NCI-H187 (cell line): ENCODE measurements around the gene SLC25A12.
"Not testable (repeated sequence)": the region's sequence is repeated elsewhere in the genome, so short reads cannot be mapped to it uniquely, and the experiment has no call there.

Experiments
- DNase-seq, 2 experiments: peaks; one replicate each; lab custom pipeline; 2025; lab: John Stamatoyannopoulos, UW

Gene SLC25A12

DNA sequence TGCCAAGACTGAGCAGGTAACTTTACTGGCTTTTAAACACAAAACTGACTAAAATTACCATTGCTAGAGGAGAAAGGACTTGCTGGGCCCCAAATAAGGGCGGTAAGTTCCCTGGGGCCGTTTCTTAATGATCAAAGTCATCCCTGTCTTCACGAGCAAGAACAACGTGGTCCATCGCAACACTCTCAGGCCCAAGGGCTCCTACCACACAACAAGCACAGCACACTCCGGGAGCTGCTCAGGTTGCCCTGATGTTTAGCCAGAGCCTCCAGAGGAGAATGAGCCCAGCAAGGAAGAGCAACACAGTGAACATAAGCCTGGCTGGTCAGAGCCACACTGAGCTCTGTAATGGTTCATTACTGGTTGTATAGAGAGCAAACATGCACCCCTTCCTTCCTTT, 104.1 kb downstream of the SLC25A12 start:
- DNase-seq: no peak

DNA sequence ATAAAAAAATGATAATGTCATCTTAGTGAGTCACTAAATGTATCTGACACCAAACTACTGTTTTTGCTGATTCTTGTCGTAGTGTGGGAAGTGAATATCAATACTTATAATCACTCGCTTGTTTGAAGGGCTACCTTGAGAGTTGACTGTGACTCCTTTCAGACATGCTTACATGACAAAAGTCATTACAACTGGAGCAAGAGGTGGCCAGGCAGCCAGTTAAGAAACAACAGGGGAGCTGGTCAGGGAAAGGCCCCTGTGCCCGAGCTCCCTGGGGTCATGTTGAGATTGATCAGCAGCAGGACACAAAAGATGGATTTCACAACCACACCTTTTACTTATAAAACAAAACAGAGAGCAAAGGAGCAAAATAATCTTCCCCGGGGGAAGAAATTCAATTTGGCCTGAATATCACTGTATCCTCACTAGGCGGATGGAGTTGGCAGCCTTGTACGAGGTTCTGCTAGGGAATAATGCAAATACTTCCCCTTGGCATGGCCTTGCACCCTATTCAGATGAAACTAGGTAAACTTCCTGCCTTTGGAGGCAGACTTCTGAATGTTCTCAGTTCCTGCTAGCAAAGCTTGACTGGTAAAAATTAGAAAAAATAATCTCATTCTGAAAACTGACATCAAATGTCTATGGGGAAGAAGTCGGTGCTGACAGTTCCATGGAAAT, 105.6 kb downstream of the SLC25A12 start:
- no peak for DNase-seq

DNA sequence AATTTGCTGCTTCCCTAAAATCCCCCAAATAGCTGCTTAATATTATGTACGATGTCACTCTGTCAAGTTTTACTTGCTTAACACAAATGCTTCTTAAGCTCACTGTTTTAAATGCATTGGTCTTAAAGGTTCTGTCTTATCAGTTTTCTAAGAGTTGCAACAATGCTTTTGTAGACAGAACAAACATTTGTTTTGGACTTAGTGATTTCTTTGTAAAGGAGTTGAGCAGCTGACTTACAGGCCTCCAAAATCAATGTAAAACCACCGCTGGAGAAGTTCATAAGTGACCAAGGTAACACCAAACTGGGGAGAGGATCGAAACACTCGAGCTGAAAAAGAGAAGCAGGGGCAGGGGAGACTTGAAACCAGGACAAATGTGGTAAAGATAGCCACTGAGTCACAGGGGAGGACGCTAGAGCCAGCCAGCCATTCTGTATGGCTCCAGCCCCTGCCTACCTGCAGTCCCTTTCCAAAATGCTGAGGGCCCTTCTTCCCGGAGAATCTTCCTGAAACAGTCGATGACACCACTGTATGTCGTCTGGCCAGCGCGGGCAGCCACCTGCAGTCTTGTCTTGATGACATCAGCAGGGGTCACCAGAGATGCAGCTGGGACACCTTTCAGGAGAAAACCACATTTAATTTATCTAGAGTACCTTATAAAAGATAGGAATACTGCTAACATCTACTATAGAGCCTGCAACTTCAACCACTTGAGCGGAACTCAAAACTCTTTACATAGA, 106.5 kb downstream of the SLC25A12 start:
- DNase-seq: no peak

DNA sequence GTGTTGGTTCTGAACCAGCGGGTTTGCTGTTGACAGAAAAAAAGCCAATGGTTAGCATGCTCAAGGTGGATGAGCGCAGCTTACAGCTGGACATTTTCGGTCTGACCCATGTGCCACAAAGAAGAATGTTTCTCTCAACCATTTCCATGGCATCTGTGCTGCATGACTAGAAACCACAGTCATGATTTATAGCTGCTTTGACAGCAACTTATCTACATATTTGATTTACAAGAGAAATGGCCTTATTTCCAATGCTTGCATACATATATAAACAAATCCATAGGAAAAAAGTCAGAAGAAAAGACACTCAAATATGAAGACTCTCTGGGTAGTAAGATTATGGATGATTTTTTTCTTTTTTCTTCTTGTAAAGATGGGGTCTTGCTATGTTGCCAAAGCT, 108.6 kb downstream of the SLC25A12 start:
- DNase-seq: no peak

DNA sequence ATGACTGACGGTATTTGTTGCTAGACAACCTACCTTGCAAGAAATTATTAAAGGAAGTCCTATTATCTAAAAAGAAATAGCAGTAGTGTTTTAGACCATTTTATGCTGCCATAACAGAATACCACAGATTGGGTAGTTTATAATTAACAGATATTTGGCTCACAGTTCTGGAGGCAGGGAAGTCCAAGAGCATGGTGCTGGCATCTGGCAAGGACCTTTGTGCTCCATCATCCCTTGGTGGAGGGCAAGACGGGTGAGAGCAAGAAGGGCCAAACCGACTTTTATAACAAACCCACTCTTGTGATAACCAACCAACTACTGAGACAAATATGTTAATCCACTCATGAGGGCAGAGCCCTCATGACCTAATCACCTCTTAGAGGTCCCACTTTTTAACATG, 115.5 kb downstream of the SLC25A12 start:
- no peak for DNase-seq

DNA sequence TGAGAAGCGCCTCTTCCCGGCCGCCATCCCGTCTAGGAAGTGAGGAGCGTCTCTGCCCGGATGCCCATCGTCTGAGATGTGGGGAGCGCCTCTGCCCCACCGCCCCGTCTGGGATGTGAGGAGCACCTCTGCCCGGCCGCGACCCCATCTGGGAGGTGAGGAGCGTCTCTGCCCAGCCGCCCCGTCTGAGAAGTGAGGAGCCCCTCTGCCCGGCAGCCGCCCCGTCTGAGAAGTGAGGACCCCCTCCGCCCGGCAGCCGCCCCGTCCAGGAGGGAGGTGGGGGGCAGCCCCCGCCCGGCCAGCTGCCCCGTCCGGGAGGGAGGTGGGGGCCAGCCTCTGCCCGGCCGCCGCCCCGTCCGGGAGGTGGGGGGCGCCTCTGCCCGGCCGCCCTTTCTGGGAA, 119.5 kb downstream of the SLC25A12 start:
- DNase-seq: not testable (repeated sequence)

DNA sequence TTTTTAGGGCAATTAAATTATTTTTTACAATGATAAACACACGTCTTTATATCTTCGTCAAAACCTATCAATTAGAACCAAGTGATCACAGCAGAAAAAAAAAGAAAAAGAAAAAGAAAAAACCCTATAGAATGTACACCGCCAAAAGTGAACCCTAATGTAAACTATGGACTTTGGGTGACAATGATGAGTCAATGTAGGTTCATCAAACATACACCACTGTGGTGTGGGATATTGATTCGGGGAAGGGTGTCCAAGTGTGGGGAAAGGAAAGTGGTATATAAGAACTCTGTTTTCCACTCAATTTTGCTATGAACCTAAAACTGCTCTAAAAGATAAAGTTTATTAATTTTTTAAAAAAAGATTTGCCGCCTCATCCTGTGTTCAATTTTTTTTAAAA, 121.7 kb downstream of the SLC25A12 start:
- no peak for DNase-seq

DNA sequence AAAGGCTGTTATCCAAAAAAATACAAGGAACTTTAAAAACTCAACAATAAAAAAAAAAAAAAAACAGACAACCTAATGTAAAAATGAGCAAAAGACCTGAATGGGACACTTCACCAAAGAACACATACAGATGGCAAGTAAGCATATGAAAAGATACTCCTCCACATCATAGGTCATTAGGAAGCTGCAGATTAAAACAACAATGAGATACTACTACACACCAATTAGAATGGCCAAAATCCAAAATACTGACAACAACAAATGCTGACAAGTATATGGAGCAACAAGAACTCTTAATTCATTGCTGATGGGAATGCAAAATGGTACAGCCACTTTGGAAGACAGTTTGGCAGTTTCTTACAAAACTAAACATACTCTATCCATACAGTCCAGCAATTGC, 122.6 kb downstream of the SLC25A12 start:
- DNase-seq: no peak

DNA sequence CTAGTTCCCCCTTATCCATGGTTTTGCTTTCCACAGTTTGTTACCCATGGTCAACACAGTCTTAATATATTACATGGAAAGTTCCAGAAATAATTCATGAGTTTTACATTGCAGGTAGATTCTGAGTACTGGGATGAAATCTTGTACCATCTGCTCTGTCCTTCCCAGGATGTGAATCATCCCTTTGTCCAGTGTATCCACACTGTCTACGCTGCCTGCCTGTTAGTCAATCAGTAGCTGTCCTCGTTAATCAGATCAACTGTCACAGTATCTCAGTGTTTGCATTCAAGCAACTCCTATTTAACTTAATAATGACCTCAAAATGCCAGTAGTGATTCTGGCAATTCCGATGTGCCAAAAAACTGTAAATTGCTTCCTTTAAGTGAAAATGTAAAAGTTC, 130.4 kb downstream of the SLC25A12 start:
- no peak for DNase-seq

DNA sequence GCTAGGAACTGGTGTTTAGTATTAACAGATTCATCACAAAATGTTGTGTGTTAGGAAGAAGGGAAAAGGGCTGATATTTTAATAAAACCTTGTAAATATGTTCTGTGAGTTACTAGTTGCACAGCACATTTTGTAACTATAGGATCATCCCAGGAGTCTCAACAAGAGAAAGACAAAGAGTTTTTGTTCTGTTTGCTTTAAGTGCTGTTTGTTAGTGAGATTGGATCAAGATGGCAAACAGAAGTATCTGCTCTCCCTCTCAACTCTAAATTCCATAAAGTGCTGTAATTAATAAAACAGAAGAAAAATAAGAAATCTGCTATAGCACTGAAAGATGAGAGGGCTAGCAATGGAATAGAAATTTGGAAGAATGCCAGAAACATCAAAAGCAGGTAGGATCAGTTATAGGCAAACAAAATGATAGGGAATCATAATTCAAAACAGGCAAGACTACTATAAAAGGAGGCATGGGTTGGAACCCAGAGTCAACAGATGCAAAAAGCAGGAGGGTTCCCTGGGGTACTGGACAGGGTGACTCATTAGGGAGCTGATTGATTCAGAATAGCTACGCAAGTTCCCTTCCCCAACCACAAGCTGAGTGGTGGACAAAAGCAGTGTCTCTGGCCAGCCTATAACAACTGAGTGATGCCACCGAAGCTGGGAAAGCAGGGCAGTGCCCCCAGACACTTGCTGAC, 131.0 kb downstream of the SLC25A12 start:
- no peak for DNase-seq

DNA sequence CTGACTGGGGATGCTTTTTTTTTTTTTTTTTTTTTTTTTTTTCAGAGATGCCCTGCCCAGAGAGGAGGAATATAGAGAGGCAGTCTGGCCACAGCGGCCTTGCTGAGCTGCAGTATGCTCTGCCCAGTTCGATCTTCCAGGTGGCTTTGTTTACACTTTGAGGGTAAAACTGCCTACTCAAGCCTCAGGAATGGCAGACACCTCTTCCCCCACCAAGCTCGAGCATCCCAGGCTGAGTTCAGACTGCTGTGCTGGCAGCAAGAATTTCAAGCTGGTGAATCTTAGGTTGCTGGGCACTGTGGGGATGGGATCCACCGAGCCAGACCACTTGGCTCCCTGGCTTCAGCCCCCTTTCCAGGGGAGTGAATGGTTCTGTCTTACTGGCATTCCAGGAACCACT, 132.9 kb downstream of the SLC25A12 start:
- not testable (repeated sequence) for DNase-seq

DNA sequence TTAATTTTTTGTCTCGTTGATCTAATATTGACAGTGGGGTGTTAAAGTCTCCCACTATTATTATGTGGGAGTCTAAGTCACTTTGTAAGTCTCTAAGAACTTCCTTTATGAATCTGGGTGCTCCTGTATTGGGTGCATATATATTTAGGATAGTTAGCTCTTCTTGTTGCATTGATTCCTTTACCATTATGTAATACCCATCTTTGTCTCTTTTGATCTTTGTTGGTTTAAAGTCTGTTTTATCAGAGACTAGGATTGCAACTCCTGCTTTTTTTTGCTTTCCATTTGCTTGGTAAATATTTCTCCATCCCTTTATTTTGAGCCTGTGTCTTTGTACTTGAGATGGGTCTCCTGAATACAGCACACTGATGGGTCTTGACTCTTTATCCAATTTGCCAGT, 135.3 kb downstream of the SLC25A12 start:
- not testable (repeated sequence) for DNase-seq

DNA sequence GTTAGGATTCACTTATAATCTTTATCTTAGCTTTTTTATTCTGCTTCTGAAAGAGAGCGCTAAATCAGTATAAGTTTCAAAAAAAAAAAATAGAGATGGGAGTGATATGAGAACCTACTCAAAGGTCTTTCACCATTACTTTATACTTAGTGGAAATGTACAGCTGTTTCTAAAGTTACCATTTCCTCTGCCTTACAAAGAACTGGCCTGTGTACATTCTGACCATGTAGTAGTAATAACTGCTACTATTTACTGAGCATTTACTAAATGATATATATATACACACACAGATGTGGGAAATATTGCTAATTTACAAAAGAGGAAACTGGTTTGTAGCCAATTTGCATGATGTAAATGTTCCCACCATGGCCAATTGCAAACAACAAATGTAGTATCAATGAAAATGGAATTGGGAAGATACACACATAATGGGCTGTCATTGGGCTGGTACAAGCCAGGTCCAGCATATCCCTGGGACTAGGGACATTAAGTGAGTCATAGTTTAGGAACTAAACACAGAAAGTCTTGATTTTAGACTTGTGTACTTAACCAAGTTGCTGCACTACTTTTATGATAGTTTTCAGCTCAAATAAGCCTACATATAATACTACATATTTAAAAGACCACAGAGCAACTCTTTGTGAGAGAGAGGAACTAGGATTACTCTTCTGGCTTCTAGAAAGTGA, 139.6 kb downstream of the SLC25A12 start:
- DNase-seq: no peak

DNA sequence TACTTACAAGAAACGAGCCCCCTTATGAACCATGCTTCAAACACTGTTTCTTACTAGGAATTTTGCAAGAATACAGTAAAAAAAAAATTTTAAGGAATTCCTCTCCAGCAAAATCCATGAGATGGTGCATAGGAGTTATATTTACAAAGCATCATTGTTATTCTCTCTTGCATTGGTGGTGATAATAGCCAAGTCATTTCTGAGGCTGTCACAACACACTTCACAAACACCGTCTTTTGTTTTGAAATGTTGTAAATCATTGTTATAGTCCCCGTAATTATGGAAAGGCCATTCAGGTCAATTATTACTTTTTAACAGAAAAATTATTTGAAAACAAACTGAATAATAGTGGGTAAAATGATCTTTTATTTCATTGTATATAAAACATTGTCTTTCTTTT, 146.7 kb downstream of the SLC25A12 start:
- DNase-seq: no peak

DNA sequence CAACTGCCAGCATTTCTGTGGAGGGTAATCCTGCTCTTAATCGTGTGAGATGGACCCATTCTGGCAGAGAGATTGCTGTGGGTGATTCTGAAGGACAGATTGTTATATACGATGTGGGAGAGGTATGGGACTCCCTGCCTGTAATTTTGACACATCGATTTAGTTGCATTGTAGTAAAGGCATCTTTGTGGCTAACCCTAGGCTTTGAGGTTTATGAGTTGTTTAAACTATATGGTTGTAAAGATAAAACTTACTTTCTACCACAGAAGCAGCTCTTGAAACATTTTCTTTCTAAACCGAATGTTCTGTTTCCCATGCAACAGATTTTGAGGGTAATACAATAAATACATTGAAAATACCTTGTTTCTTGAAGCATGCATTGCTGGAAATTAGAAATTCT, 148.2 kb downstream of the SLC25A12 start:
- no peak for DNase-seq

DNA sequence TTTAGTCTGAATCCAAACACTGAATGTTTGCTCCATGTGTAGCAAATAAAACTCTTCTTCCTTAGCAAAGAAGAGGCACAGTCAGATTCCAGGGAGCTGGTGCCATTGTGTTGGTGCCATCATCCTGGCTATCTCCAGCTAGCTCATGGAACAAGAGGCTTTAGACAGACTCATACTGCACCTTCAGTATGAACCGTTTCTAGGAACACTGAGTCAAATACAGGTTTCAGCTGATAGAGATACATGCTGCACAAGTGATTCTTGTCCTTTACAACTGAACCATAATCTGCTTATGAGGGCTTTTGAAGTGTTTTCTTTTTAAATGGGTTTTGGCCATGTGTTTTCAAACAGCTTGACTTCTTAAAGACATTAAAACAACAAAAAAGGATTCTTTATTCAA, 148.9 kb downstream of the SLC25A12 start:
- DNase-seq: no peak

DNA sequence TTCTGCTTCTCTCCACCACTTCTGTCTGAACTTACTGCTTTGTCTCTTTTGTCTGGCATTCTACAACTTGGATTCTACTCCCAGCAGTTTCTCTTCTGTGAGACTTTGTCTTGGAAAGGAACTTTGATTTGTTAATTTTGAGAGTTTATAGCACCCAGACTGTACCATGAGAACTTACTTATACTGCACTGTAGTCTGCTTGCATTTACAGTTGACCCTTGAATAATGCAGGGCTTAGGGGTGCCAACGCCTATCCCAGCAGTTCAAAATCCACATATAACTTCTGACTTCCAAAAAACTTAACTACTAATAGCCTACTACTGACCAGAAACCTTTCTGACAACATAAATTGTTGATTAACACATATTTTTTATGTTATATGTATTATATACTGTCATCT, 151.3 kb downstream of the SLC25A12 start:
- no peak for DNase-seq

DNA sequence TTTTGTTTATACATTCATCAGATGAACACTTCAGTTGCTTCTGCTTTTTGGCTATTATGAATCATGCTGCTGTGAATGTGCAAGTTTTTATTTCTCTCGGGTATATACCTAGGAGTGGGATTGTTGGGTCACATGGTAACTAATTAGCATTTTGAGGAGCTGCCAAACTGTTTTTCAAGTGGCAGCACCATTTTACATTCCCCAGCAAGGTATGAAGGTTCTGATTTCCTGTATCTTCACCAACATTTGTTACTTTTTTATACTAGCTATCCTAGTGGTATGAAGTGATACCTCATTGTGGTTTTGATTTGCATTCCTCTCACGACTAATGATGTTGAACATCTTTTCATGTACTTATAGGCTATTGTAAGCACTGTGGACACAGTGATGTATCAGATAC, 152.9 kb downstream of the SLC25A12 start:
- DNase-seq: no peak

DNA sequence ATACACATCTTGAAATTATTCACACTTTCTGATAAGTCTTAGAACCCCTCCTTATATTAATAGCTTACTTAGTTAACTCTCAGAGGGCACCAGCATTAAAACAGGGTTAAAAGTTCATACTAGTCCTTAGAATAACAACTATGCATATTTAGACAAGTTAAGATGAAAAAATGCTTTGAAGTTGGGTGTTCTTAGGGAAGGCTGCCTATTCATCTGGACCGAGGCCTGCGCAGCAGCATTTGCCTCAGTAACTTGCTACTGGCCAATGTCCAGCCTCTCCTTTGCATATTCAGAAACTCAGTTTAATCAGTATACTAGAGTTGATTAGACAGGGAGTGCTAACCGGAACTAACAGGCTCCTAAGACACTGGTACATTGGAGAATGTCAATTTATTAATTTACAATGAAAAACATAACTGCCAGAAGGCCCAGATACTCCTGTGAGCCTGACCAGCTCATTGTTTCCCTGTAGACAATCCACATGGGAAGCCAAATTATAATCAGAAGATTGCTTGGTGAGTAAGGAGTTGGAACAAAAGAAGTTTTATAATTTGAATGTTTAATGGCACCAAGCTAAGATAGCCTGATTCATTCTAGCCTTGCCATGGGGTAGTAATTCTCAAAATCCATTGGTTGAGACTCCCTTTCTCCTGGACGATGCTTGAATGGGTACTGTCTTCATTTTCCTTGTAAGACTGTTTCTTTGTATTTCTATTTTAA, 157.9 kb downstream of the SLC25A12 start:
- no peak for DNase-seq
